ENCODE results near the gene RNF166. TPM values are rescaled to one million over a fixed set of nuclear protein-coding genes. Genes with fewer than 3 reads are reported as not detected.

The RNF166 gene
- total and polyA plus RNA-seq, 2 of the 13 experiments (the other 11 are each of a cell fraction or from before 2014, with no cell fraction given) = 21.4 to 23.0 TPM

DNA sequence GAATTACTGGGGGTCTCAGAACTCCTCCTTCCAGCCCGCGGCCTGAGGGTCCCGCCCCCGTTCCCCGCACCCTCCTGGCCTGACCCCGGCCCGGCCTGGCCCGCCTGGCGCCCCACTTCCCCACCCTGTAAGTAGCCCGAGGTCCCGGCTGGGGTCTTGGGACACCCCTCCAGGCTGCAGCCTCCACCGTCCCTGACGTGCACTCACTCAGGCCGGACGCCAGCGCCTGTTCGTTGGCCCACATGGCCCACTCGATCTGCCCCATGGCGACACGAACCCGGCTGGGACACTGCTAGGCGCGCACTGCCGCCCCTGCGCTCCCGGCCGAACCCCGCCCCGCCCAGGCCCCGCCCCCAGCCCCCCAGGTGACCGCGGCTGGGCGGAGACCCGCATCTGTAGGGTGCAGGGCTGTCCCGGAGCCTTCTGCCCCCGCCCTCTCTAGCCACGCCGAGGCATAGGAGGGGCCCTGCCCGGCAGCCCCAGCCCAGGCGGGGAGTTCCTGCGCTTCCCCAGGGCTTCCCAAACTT, 55.4 kb downstream of the RNF166 start, which contains the start of gene CYBA (continued):
- no peak for TF ChIP-seq SRSF4 (IDR thresholded peaks at IDR 0.05; ENCODE audit: low read depth, low read length, poor library complexity, severe bottlenecking)
- TF ChIP-seq ZNF326 (CRISPR knock-in tag; IDR thresholded peaks at IDR 0.05; ENCODE audit: borderline replicate concordance) = peak; percentile 97
- TF ChIP-seq ZNF33A (CRISPR knock-in tag; IDR thresholded peaks at IDR 0.05; ENCODE audit: borderline replicate concordance) = no peak
- TF ChIP-seq KMT2B (CRISPR knock-in tag; IDR thresholded peaks at IDR 0.05) = 0 out of 2 replicates have a peak, but pooled peaks have one; percentile 1
- TF ChIP-seq ASH2L (IDR thresholded peaks at IDR 0.05; ENCODE audit: insufficient read length, low read depth, low read length) = no peak
- TF ChIP-seq ZNF557 (CRISPR knock-in tag; IDR thresholded peaks at IDR 0.05) = peak; percentile 82
- TF ChIP-seq FOXP1 (IDR thresholded peaks at IDR 0.05) = no peak
- no peak for TF ChIP-seq FOXP1 (CRISPR knock-in tag; IDR thresholded peaks at IDR 0.05)
- TF ChIP-seq PAWR (CRISPR knock-in tag; IDR thresholded peaks at IDR 0.05; ENCODE audit: borderline replicate concordance) = no peak
- TF ChIP-seq ZFY (CRISPR knock-in tag; IDR thresholded peaks at IDR 0.05) = peak; percentile 91
- no peak for TF ChIP-seq ZNF558 (CRISPR knock-in tag; IDR thresholded peaks at IDR 0.05; ENCODE audit: borderline replicate concordance)
- TF ChIP-seq, protein P1, sequence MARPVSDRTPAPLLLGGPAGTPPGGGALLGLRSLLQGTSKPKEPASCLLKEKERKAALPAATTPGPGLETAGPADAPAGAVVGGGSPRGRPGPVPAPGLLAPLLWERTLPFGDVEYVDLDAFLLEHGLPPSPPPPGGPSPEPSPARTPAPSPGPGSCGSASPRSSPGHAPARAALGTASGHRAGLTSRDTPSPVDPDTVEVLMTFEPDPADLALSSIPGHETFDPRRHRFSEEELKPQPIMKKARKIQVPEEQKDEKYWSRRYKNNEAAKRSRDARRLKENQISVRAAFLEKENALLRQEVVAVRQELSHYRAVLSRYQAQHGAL (CRISPR knock-in tag; IDR thresholded peaks at IDR 0.05; ENCODE audit: not compliant biosample characterization) = peak; percentile 42
- peak; percentile 79; the same call in 1 of the 2 replicates for TF ChIP-seq GLI4 (CRISPR knock-in tag; IDR thresholded peaks at IDR 0.05; ENCODE audit: borderline replicate concordance)
- TF ChIP-seq ZNF782 (CRISPR knock-in tag; IDR thresholded peaks at IDR 0.05; ENCODE audit: borderline replicate concordance) = no peak; the same call in 1 of the 2 replicates
- TF ChIP-seq LCORL (IDR thresholded peaks at IDR 0.05) = no peak
- no peak for TF ChIP-seq LCORL (CRISPR knock-in tag; IDR thresholded peaks at IDR 0.05)
- no peak for TF ChIP-seq HCFC1 (IDR thresholded peaks at IDR 0.05; ENCODE audit: low read depth, low read length)
- no peak for TF ChIP-seq ZNF878 (CRISPR knock-in tag; IDR thresholded peaks at IDR 0.05)
- peak; percentile 73 for TF ChIP-seq ZNF563 (CRISPR knock-in tag; IDR thresholded peaks at IDR 0.05)
- TF ChIP-seq, protein P2, sequence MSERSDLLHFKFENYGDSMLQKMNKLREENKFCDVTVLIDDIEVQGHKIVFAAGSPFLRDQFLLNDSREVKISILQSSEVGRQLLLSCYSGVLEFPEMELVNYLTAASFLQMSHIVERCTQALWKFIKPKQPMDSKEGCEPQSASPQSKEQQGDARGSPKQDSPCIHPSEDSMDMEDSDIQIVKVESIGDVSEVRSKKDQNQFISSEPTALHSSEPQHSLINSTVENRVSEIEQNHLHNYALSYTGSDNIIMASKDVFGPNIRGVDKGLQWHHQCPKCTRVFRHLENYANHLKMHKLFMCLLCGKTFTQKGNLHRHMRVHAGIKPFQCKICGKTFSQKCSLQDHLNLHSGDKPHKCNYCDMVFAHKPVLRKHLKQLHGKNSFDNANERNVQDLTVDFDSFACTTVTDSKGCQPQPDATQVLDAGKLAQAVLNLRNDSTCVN (CRISPR knock-in tag; IDR thresholded peaks at IDR 0.05; ENCODE audit: borderline replicate concordance) = no peak; the same call in none of the 2 replicates
- no peak for TF ChIP-seq ZNF10 (CRISPR knock-in tag; IDR thresholded peaks at IDR 0.05; ENCODE audit: borderline replicate concordance, low read depth)
- TF ChIP-seq EHMT2 (IDR thresholded peaks at IDR 0.05; ENCODE audit: borderline replicate concordance, low read depth, low read length) = no peak
- no peak for TF ChIP-seq FOXA1 (IDR thresholded peaks at IDR 0.05)
- no peak for TF ChIP-seq FOXA1 (CRISPR knock-in tag; IDR thresholded peaks at IDR 0.05)
- TF ChIP-seq, protein P3, sequence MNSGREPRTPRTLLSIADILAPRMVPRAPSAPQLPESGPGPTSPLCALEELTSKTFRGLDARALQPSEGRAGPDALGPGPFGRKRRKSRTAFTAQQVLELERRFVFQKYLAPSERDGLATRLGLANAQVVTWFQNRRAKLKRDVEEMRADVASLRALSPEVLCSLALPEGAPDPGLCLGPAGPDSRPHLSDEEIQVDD (CRISPR knock-in tag; IDR thresholded peaks at IDR 0.05; ENCODE audit: borderline replicate concordance) = 0 out of 2 replicates have a peak, but pooled peaks have one; percentile 64
- no peak for TF ChIP-seq ZKSCAN8 (CRISPR knock-in tag; IDR thresholded peaks at IDR 0.05; ENCODE audit: borderline replicate concordance)
- no peak for TF ChIP-seq ZNF546 (CRISPR knock-in tag; conservative IDR thresholded peaks at IDR 0.05)
- TF ChIP-seq FOXK1 (CRISPR knock-in tag; IDR thresholded peaks at IDR 0.05; ENCODE audit: borderline replicate concordance, low read depth) = no peak
- TF ChIP-seq, protein P4, sequence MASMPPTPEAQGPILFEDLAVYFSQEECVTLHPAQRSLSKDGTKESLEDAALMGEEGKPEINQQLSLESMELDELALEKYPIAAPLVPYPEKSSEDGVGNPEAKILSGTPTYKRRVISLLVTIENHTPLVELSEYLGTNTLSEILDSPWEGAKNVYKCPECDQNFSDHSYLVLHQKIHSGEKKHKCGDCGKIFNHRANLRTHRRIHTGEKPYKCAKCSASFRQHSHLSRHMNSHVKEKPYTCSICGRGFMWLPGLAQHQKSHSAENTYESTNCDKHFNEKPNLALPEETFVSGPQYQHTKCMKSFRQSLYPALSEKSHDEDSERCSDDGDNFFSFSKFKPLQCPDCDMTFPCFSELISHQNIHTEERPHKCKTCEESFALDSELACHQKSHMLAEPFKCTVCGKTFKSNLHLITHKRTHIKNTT (CRISPR knock-in tag; IDR thresholded peaks at IDR 0.05) = 0 out of 2 replicates have a peak, but pooled peaks have one; percentile 86
- peak; percentile 70 for TF ChIP-seq NKX3-1 (CRISPR knock-in tag; IDR thresholded peaks at IDR 0.05)
- TF ChIP-seq RFXANK (CRISPR knock-in tag; IDR thresholded peaks at IDR 0.05) = no peak
